Measurements from ENCODE around the gene LPP. TPM values are rescaled to one million over a fixed set of nuclear protein-coding genes. Genes with fewer than 3 reads are reported as not detected.

Gene LPP
- total and polyA plus RNA-seq, 2 donors from 2014 or later, result 6.7 to 233 TPM

DNA sequence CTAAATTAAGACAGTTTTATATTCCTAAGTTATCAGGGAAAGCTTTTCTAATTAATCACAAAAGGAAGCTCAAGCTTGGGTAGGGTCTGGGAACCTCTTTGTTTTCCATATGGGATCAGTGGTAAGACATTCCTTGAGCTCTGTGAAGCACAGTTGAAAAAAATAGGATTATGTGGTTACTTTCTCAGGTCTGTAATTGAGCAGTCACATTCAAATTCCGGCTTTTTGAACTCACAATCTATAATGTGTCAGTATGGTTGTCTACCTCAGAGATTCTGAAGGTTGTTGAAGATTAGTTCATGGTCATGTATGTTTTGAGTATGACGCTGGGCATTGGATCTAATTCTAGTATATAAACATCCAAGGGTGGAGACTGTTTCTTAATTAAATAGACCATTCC is 364.5 kb downstream of the LPP start:
- Histone ChIP-seq H3K36me3 (ENCODE audit: control insufficient read depth in 2 of 3, insufficient read depth in 3 of 3, low read length in 3 of 3) (no peaks in the 10 kb centered on the region), H3K4me3 (ENCODE audit: low read length in 3 of 3) (no peak overlapping the region), H3K27ac (ENCODE audit: low read depth in 2 of 2, low read length in 2 of 2) (no peak overlapping the region), H3K27me3 (ENCODE audit: control insufficient read depth, insufficient read depth, low read length) (no peaks in the 10 kb centered on the region), H3K9me3 (ENCODE audit: control insufficient read depth in 2 of 3, insufficient read depth in 1 of 3, low read length in 3 of 3) (no peaks in the 10 kb centered on the region), H3K4me1 (ENCODE audit: control insufficient read depth in 2 of 3, insufficient read depth in 2 of 3, low read depth in 1 of 3, low read length in 3 of 3) (no peaks in the 10 kb centered on the region), H3K9ac (ENCODE audit: low read length in 3 of 3) (no peak overlapping the region)
- DNase-seq (no peak), FAIRE-seq (no peak)
- TF ChIP-seq, protein P1, sequence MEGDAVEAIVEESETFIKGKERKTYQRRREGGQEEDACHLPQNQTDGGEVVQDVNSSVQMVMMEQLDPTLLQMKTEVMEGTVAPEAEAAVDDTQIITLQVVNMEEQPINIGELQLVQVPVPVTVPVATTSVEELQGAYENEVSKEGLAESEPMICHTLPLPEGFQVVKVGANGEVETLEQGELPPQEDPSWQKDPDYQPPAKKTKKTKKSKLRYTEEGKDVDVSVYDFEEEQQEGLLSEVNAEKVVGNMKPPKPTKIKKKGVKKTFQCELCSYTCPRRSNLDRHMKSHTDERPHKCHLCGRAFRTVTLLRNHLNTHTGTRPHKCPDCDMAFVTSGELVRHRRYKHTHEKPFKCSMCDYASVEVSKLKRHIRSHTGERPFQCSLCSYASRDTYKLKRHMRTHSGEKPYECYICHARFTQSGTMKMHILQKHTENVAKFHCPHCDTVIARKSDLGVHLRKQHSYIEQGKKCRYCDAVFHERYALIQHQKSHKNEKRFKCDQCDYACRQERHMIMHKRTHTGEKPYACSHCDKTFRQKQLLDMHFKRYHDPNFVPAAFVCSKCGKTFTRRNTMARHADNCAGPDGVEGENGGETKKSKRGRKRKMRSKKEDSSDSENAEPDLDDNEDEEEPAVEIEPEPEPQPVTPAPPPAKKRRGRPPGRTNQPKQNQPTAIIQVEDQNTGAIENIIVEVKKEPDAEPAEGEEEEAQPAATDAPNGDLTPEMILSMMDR (IDR thresholded peaks at IDR 0.05; ENCODE audit: borderline replicate concordance, extremely low read depth, insufficient read depth), result no peak
- intact Hi-C loops (cut with DNase I), result no loop called here

DNA sequence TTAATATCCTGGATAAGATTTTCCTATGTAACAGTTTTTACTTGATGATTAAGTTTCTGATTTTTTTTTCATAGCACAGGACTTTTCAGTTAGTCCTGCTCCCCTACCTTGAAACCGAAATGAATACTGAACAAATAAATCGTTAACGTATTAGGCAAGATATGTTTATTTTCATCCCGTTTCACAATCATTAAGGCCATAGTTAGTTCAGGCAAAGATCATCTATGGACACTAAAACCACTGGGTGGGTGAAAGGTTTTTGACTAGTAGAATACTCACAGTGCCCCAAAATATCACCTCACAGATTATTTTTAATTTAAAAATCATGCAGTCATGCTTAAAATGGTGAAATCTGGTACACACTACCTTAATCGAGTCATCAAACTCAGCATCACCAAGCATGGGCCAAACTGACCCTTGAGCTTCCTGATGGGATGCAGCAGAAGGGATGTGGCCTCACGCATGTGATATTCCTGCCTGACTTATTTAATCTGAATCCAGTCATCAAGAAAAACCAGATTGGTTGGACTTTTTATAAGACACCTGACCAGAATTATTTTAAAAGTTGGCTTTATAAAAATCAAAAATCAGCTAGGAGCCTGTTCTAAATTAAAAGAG is 365.0 kb downstream of the LPP start:
- no peak overlapping the region for H3K4me3 ChIP-seq (ENCODE audit: low read length in 3 of 3)
- no peaks in the 10 kb centered on the region for H3K4me1 ChIP-seq (ENCODE audit: control insufficient read depth in 2 of 3, insufficient read depth in 2 of 3, low read depth in 1 of 3, low read length in 3 of 3)
- H3K9ac ChIP-seq (ENCODE audit: low read length in 3 of 3), result no peak overlapping the region
- no peaks in the 10 kb centered on the region for H3K9me3 ChIP-seq (ENCODE audit: control insufficient read depth in 2 of 3, insufficient read depth in 1 of 3, low read length in 3 of 3)
- intact Hi-C loops (cut with DNase I), result no loop called here
- no peak for DNase-seq
- no peaks in the 10 kb centered on the region for H3K36me3 ChIP-seq (ENCODE audit: control insufficient read depth in 2 of 3, insufficient read depth in 3 of 3, low read length in 3 of 3)
- H3K27ac ChIP-seq (ENCODE audit: low read depth in 2 of 2, low read length in 2 of 2), result no peak overlapping the region
- H3K27me3 ChIP-seq (ENCODE audit: control insufficient read depth, insufficient read depth, low read length), result no peaks in the 10 kb centered on the region
- TF ChIP-seq, protein P1 (IDR thresholded peaks at IDR 0.05; ENCODE audit: borderline replicate concordance, extremely low read depth, insufficient read depth), result no peak
- FAIRE-seq, result no peak

DNA sequence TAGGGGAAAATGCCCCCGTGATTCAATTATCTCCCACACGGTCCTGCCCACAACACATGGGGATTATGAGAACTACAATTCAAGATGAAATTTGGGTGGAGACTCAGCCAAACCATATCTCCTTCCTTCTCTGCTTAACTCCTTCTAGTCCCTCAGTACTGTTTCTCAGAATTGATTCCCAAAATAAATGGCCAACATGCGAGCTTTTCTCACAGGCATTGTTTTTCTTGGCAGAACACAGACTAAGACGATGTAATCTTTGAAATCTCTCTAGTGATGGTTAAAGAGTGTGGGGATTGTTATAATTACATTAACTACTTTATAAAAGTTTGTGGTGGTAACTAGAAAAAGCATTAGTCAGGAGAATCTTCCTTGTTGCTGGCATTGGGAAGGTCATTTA is 366.5 kb downstream of the LPP start:
- intact Hi-C loops (cut with DNase I), result no loop called here
- DNase-seq, result peak in 1 of 5 donors; percentile 6
- H3K9me3 ChIP-seq (ENCODE audit: control insufficient read depth in 2 of 3, insufficient read depth in 1 of 3, low read length in 3 of 3), result no peaks in the 10 kb centered on the region
- no peak for FAIRE-seq
- H3K4me3 ChIP-seq (ENCODE audit: low read length in 3 of 3), result no peak overlapping the region
- H3K27me3 ChIP-seq (ENCODE audit: control insufficient read depth, insufficient read depth, low read length), result no peaks in the 10 kb centered on the region
- H3K4me1 ChIP-seq (ENCODE audit: control insufficient read depth in 2 of 3, insufficient read depth in 2 of 3, low read depth in 1 of 3, low read length in 3 of 3), result no peaks in the 10 kb centered on the region
- H3K36me3 ChIP-seq (ENCODE audit: control insufficient read depth in 2 of 3, insufficient read depth in 3 of 3, low read length in 3 of 3), result no peaks in the 10 kb centered on the region
- H3K27ac ChIP-seq (ENCODE audit: low read depth in 2 of 2, low read length in 2 of 2), result no peak overlapping the region
- TF ChIP-seq, protein P1 (IDR thresholded peaks at IDR 0.05; ENCODE audit: borderline replicate concordance, extremely low read depth, insufficient read depth), result no peak
- H3K9ac ChIP-seq (ENCODE audit: low read length in 3 of 3), result no peak overlapping the region

DNA sequence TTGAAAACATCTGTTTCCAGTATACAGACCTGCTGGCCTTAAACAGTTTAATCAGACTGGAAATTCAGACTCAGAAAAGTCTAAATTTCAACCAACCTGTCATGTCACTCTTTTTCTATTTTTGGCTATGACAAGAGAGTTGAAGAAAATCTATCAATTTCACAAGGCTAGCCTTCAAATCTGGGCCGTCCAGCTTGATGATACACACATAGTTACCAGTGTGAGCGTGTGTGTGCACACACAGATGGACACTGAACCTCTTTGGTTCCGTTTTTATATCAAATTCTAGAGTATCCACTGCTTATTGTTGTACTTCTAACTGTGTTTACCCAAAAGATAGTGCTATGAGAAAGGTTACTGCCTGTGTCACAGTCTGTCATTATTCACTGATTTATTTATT is 368.2 kb downstream of the LPP start:
- Histone ChIP-seq H3K36me3 (ENCODE audit: control insufficient read depth in 2 of 3, insufficient read depth in 3 of 3, low read length in 3 of 3) (no peaks in the 10 kb centered on the region), H3K4me3 (ENCODE audit: low read length in 3 of 3) (no peak overlapping the region), H3K4me1 (ENCODE audit: control insufficient read depth in 2 of 3, insufficient read depth in 2 of 3, low read depth in 1 of 3, low read length in 3 of 3) (no peaks in the 10 kb centered on the region), H3K9ac (ENCODE audit: low read length in 3 of 3) (no peak overlapping the region), H3K27ac (ENCODE audit: low read depth in 2 of 2, low read length in 2 of 2) (no peak overlapping the region), H3K27me3 (ENCODE audit: control insufficient read depth, insufficient read depth, low read length) (no peaks in the 10 kb centered on the region), H3K9me3 (ENCODE audit: control insufficient read depth in 2 of 3, insufficient read depth in 1 of 3, low read length in 3 of 3) (no peaks in the 10 kb centered on the region)
- TF ChIP-seq, protein P1 (IDR thresholded peaks at IDR 0.05; ENCODE audit: borderline replicate concordance, extremely low read depth, insufficient read depth), result no peak
- intact Hi-C loops (cut with DNase I), result no loop called here
- FAIRE-seq, result no peak
- DNase-seq, result no peak

Data from kidney (tissue), 14 donors.